Ascending aorta (tissue), 2 donors: ENCODE data around the gene FOCAD. TPM values are rescaled to one million over a fixed set of nuclear protein-coding genes. Genes with fewer than 3 reads are reported as not detected.

Source experiments
- DNase-seq, 2 donors: peaks; one replicate each; pipeline ENCODE4 v3.0.0-alpha.2; 2019; ENCODE audit warnings: low spot score in 2 of 2
- H3K27ac ChIP-seq, 2 donors: fragments of 200-600 bp; sonication (generic); one replicate each; pipeline ENCODE4 v1.5.1; 2016 to 2017; ENCODE audit warnings: mild to moderate bottlenecking in 1 of 2
- H3K27me3 ChIP-seq: fragments of 200-600 bp; sonication (generic); one replicate; pipeline ENCODE4 v1.5.1; 2017
- H3K36me3 ChIP-seq, 2 donors: fragments of 200-600 bp; sonication (generic); one replicate each; pipeline ENCODE4 v1.5.1; 2016
- H3K4me1 ChIP-seq, 2 donors: fragments of 200-600 bp; sonication (generic); one replicate each; pipeline ENCODE4 v1.5.1; 2016 to 2017; ENCODE audit warnings: mild to moderate bottlenecking in 1 of 2
- H3K4me3 ChIP-seq, 2 donors: fragments of 200-600 bp; sonication (generic); one replicate each; pipeline ENCODE4 v1.5.1; 2016 to 2017; ENCODE audit warnings: mild to moderate bottlenecking in 1 of 2
- H3K9me3 ChIP-seq, 2 donors: fragments of 200-600 bp; sonication (generic); one replicate each; pipeline ENCODE4 v1.5.1; 2016
- CTCF ChIP-seq, 3 experiments: fragments of 200-600 bp in 2 of 3; fragments of 450-650 bp in 1 of 3; sonication (generic) in 2 of 3; IDR thresholded peaks; one replicate each; pipeline ENCODE4 v1.5.1; 2016 to 2019; ENCODE audit warnings: antibody characterized with exemption in 3 of 3, mild to moderate bottlenecking in 1 of 3, moderate library complexity in 1 of 3
- intact Hi-C: fragments of 100-400 bp; cut with DNase I; formaldehyde crosslinking; loops from one replicate; pipeline ENCODE4 v1.15.1; 2023
- total RNA-seq: library from RNA; depleted of rRNA; stranded (reverse); fragments of >200 nt; gene quantifications from one replicate; pipeline ENCODE4 v1.1.0, GENCODE V29; 2016

The FOCAD gene
- total RNA-seq, 1 donor from 2014 or later: 64.3 TPM

GRCh38 chr9:21030389-21031035 is 346.5 kb downstream of the FOCAD start:
- peak overlapping the region; percentile 77 to 82 for H3K27ac ChIP-seq
- no peaks in the 10 kb centered on the region for H3K27me3 ChIP-seq
- no peak for DNase-seq
- peak overlapping the region; percentile 66 to 79 for H3K4me3 ChIP-seq
- intact Hi-C loops: loop anchor here (2.0 to 5.0 kb wide), 2 partner anchors 40 to 48 kb away; no protein-coding TSS in a partner anchor
- no peaks in the 10 kb centered on the region for H3K36me3 ChIP-seq
- peaks cover 0 to 4% of the 10 kb centered on the region in 2 donors for H3K4me1 ChIP-seq
- TF ChIP-seq CTCF (IDR thresholded peaks at IDR 0.05): no peak
- H3K9me3 ChIP-seq: no peaks in the 10 kb centered on the region

- peak in 1 of 2 donors; percentile 79 for DNase-seq
- peak within 1 kb of the TSS; percentile 77 to 82 for H3K27ac ChIP-seq
- no peaks in the 10 kb centered on the region for H3K36me3 ChIP-seq
- no peaks in the 10 kb centered on the region for H3K27me3 ChIP-seq
- peaks cover 0 to 4% of the 10 kb centered on the region in 2 donors for H3K4me1 ChIP-seq
- peak within 1 kb of the TSS; percentile 66 to 79 for H3K4me3 ChIP-seq
- intact Hi-C loops: loop anchor here (2.0 to 5.0 kb wide), 2 partner anchors 40 to 49 kb away; no protein-coding TSS in a partner anchor
- no peaks in the 10 kb centered on the region for H3K9me3 ChIP-seq
- peak in 1 of 3 experiments; percentile 4 for TF ChIP-seq CTCF (IDR thresholded peaks at IDR 0.05)
Observed at GRCh38 chr9:21031091-21031807, 347.2 kb downstream of the FOCAD start, which contains the start of gene HACD4. TSS of gene HACD4 (minus strand) at chr9:21031640. CDS start at chr9:21031590, 50 bp downstream.

- DNase-seq: no peak
- intact Hi-C loops: loop anchor here (2.0 to 5.0 kb wide), 2 partner anchors 39 to 49 kb away; no protein-coding TSS in a partner anchor
- no peak for TF ChIP-seq CTCF (IDR thresholded peaks at IDR 0.05)
Observed at GRCh38 chr9:21031808-21032183, 347.7 kb downstream of the FOCAD start.

GRCh38 chr9:21037278-21037677 is 353.2 kb downstream of the FOCAD start:
- H3K27ac ChIP-seq: no peak overlapping the region
- no peaks in the 10 kb centered on the region for H3K4me1 ChIP-seq
- no peak for TF ChIP-seq CTCF (IDR thresholded peaks at IDR 0.05)
- no peaks in the 10 kb centered on the region for H3K27me3 ChIP-seq
- H3K4me3 ChIP-seq: no peak overlapping the region
- no peak for DNase-seq
- no peaks in the 10 kb centered on the region for H3K9me3 ChIP-seq
- H3K36me3 ChIP-seq: no peaks in the 10 kb centered on the region
- intact Hi-C loops: no loop called here

More at GRCh38 chr9:21031808-21032183, 347.7 kb downstream of the FOCAD start:
- Histone ChIP-seq H3K27ac (peak overlapping the region; percentile 77 to 82), H3K4me3 (peak overlapping the region; percentile 66 to 79), H3K9me3 (no peaks in the 10 kb centered on the region), H3K27me3 (no peaks in the 10 kb centered on the region), H3K4me1 (peaks cover 0 to 4% of the 10 kb centered on the region in 2 donors), H3K36me3 (no peaks in the 10 kb centered on the region)

GRCh38 chr9:21039302-21039701 is 355.2 kb downstream of the FOCAD start:
- no peak for DNase-seq
- H3K27me3 ChIP-seq: no peaks in the 10 kb centered on the region
- H3K9me3 ChIP-seq: no peaks in the 10 kb centered on the region
- no peaks in the 10 kb centered on the region for H3K4me1 ChIP-seq
- H3K27ac ChIP-seq: no peak overlapping the region
- no peak for TF ChIP-seq CTCF (IDR thresholded peaks at IDR 0.05)
- H3K36me3 ChIP-seq: no peaks in the 10 kb centered on the region
- intact Hi-C loops: no loop called here
- no peak overlapping the region for H3K4me3 ChIP-seq
